ENCODE data around the gene ALDH1A1.

DNA sequence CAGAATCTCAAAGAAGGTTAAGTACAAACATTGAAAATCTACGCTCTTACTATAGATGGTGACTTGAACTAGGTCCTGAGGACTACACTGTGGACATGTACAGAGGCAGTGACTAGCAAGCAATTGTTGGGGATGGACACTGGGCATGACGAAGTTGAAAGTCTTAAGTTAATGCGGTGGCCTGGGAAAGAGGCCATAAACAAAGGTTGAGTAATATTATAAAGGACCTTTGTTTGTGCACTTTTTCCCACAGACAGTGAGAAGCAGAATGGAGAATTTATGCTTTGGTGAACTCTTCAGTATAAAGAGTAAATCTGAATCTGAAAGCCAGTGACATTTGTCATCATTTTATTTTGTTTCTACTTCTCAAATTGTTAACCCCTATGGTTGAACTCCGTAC lies 15.3 kb downstream of the ALDH1A1 start:
- TF ChIP-seq, protein P1, sequence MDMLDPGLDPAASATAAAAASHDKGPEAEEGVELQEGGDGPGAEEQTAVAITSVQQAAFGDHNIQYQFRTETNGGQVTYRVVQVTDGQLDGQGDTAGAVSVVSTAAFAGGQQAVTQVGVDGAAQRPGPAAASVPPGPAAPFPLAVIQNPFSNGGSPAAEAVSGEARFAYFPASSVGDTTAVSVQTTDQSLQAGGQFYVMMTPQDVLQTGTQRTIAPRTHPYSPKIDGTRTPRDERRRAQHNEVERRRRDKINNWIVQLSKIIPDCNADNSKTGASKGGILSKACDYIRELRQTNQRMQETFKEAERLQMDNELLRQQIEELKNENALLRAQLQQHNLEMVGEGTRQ (CRISPR knock-in tag; IDR thresholded peaks at IDR 0.05), result no peak
- TF ChIP-seq, protein P2, sequence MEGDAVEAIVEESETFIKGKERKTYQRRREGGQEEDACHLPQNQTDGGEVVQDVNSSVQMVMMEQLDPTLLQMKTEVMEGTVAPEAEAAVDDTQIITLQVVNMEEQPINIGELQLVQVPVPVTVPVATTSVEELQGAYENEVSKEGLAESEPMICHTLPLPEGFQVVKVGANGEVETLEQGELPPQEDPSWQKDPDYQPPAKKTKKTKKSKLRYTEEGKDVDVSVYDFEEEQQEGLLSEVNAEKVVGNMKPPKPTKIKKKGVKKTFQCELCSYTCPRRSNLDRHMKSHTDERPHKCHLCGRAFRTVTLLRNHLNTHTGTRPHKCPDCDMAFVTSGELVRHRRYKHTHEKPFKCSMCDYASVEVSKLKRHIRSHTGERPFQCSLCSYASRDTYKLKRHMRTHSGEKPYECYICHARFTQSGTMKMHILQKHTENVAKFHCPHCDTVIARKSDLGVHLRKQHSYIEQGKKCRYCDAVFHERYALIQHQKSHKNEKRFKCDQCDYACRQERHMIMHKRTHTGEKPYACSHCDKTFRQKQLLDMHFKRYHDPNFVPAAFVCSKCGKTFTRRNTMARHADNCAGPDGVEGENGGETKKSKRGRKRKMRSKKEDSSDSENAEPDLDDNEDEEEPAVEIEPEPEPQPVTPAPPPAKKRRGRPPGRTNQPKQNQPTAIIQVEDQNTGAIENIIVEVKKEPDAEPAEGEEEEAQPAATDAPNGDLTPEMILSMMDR (IDR thresholded peaks at IDR 0.05), result no peak
- TF ChIP-seq, protein P3, sequence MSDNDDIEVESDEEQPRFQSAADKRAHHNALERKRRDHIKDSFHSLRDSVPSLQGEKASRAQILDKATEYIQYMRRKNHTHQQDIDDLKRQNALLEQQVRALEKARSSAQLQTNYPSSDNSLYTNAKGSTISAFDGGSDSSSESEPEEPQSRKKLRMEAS (CRISPR knock-in tag; IDR thresholded peaks at IDR 0.05), result no peak
- TF ChIP-seq TCF7 (CRISPR knock-in tag; IDR thresholded peaks at IDR 0.05; ENCODE audit: low read depth), result no peak
- no peak for TF ChIP-seq CREM (CRISPR knock-in tag; IDR thresholded peaks at IDR 0.05)
- no peak for TF ChIP-seq TP53 (CRISPR knock-in tag; IDR thresholded peaks at IDR 0.05)
- TF ChIP-seq OVOL2 (CRISPR knock-in tag; IDR thresholded peaks at IDR 0.05; ENCODE audit: borderline replicate concordance), result no peak
- no peak for TF ChIP-seq NR3C1 (CRISPR knock-in tag; conservative IDR thresholded peaks at IDR 0.05; ENCODE audit: low read depth)
- no peak for TF ChIP-seq NR1H2 (CRISPR knock-in tag; IDR thresholded peaks at IDR 0.05)
- no peak for TF ChIP-seq JUN (CRISPR knock-in tag; IDR thresholded peaks at IDR 0.05)
- TF ChIP-seq, protein P4, sequence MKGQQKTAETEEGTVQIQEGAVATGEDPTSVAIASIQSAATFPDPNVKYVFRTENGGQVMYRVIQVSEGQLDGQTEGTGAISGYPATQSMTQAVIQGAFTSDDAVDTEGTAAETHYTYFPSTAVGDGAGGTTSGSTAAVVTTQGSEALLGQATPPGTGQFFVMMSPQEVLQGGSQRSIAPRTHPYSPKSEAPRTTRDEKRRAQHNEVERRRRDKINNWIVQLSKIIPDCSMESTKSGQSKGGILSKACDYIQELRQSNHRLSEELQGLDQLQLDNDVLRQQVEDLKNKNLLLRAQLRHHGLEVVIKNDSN (CRISPR knock-in tag; IDR thresholded peaks at IDR 0.05), result no peak
- TF ChIP-seq, protein P5, sequence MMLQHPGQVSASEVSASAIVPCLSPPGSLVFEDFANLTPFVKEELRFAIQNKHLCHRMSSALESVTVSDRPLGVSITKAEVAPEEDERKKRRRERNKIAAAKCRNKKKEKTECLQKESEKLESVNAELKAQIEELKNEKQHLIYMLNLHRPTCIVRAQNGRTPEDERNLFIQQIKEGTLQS (CRISPR knock-in tag; conservative IDR thresholded peaks at IDR 0.05), result no peak
- TF ChIP-seq GABPB1 (CRISPR knock-in tag; IDR thresholded peaks at IDR 0.05), result no peak
- TF ChIP-seq ESRRA (CRISPR knock-in tag; IDR thresholded peaks at IDR 0.05; ENCODE audit: borderline replicate concordance), result no peak
